ENCODE data around the gene GPR37.

DNA sequence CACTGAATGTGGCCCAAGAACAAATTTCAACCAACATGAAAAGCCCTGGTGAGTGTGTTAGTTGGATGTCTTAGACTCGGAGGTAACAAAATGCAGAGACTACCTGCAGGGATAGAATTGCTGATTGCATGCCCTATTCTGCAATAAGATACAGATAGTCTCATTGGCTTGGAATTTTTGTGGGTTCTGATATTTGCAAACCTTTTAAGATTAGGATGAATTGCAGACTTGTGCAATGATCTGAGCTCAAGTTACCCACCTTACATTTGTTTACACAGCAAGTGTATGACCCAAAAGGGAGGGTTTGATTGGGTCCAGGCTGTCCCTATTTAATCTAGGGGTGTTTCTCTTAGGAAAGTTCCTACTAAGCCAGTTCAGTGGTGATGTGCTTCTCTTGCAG lies 45.4 kb downstream of the GPR37 start:
- TF ChIP-seq CTCF (IDR thresholded peaks at IDR 0.05) = no peak
- TF ChIP-seq POLR2A (IDR thresholded peaks at IDR 0.05) = no peak
